Measurements from ENCODE around the gene PTGFRN.

PTGFRN gene

DNA sequence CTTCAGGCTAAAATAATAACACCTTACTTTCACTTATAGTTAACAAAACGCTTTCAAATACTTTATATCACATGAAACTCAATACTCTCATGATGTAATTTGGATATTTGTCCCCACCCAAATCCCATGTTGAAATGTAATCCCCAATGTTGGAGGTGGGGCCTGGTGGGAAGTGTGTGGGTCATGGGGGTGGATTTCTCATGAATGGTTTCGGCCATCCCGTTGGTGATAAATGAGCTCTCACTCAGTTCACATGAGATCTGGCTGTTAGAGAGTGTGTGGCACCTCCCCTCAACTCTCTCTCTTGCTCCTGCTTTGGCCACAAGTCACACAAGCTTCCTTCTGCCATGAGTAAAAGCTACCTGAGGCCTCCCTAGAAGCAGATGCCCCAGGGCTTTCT lies 22.5 kb upstream of the PTGFRN start:
- in situ Hi-C loops (cut with MboI; ENCODE audit: low sequenced_read_pairs), result no loop called here

DNA sequence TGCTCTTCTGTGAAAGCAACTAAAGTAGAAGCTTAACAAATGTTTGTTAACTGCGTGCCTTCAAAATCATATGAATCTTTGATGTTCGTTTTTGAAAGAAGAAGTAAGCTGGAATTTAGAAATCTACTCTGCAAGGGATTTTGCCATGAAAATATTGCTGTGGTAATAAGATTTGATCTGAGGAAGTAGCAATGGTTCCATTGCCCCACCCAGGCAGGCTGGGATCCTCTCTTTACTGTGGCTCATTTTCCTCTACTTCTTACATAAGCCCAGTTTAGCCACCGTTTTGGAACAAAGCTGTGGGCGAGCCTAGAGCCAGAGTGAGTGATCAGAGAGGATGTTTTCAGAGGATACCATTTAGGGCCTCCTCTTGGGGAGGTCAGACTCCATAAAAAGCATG lies 20.3 kb upstream of the PTGFRN start:
- in situ Hi-C loops (cut with MboI; ENCODE audit: low sequenced_read_pairs), result no loop called here

DNA sequence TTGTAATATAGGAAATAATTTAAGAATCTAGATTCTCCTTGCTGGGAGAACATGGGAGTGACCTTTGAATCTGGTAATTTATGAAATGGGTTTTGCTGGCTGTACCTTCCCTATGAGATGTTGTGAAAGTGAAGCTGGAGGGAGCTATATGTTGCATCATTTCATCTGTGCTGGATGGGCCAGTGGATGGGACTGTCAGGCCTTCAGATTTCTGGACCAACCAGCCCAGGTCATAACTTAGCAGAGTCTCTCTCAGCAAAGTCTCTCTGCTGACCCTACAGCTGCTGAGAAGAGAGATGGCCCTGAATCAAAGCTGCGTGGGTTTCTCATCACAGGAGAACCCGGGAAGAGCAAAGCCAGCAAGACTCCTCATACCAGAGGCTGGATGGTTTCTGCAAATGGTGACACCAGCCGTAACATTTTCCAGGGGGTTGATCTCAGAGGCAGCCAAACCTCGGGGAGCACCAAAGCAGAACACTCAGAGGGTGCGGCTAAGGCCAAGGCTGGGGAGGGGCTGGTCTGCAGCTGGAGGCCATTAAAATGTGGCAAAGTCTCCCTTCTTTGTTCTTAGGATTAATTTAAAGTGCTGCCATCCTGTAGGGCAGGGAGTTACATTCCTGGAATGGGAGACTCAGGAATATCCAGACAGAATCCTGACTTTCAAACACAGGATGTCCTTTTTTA lies 18.2 kb upstream of the PTGFRN start:
- in situ Hi-C loops (cut with MboI; ENCODE audit: low sequenced_read_pairs), result no loop called here

DNA sequence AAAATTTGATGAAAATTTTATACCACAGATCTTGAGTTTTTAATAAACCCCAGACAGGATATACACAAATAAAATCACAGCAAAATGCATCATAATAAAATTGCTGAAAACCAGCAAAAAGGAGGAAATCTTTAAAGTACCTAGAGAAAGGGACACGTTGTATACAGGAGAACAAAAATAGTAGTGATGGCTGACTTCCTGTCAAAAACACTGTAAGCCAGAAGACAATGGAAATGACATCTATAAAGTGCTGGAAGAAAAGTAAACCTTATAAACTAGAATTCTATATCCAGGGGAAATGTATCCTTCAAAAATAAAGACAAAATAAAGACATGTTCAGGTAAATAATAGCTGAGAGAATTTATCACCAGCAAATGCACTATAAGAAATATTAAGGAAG lies 14.6 kb upstream of the PTGFRN start:
- in situ Hi-C loops (cut with MboI; ENCODE audit: low sequenced_read_pairs), result no loop called here

DNA sequence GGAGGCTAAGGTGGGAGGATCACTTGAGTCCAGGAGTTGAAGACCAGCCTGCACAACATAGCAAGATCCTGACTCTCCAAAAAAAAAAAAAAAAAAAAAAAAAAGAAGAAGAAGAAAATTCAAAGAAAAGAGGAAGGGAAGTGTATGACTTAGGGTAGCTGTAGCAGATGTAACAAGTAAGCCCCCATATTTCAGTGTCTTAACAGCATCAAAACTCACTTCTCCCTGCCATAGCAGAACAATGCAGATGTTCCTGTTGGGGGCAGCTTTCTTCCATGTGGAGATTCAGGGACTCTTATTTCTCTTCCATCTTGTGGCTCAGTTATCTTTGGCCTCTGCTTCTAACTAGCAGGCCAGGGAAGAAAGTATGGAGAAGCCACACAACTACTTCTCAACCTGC lies 10.2 kb upstream of the PTGFRN start:
- in situ Hi-C loops (cut with MboI; ENCODE audit: low sequenced_read_pairs), result no loop called here

DNA sequence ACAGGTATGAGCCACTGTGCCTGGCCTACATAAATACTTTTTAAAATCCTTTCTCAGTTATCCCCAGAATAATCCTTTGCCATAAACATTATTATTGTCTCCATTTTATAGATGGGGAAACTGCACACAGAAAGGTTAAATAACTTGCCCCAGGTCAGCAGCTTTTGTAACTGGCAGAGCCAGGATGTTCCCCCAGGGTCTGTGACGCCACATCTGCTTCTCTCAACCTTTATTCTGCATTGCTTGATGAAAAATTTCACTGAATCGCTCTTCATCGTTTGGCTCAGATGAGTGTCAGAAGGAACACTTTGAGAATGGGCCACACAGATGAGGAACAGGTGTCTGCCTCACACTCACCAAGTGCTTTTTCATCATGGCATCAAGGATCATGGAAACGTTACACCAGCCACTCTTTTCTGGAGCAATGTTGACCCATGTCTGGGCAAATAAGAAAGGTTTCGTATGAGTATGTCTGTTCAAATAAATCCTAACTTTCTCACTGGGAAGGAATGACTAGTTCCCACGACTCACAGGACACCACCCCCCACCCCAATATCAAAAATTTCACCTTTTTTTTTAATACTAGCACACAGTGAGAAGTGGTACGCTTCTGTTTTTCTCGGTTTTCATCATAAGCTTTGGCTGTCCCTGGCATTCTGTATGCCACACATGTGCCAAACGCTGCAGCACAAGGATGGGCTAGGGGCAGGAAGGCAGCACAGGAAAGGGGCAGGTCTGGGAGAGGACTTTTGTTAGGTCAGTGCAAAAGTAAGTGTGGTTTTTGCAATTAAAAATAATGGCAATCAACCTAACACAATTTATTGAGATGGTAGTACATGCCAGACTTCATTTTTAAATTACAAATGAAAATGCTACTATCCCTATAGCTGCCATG lies 9.0 kb upstream of the PTGFRN start:
- in situ Hi-C loops (cut with MboI; ENCODE audit: low sequenced_read_pairs), result no loop called here

DNA sequence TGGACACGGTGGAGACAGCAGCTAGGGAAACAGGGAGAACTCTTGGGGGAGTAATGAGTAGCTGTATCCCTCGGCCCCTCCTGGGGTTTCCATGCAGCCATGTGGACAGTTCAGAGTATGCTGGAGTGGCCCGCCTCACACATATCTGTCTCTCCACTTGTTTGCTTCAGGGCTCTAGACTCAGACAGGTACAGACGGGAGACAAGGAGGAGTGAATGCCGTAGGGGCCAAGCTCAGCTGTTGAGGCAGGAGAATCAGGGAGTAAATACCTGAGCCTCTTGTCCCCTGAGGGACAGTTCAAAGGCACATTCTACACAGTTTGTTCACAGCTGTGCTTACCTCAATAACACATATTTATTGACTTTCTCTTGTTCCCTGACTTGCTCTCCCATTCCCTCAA lies 7.7 kb upstream of the PTGFRN start:
- in situ Hi-C loops (cut with MboI; ENCODE audit: low sequenced_read_pairs), result no loop called here

DNA sequence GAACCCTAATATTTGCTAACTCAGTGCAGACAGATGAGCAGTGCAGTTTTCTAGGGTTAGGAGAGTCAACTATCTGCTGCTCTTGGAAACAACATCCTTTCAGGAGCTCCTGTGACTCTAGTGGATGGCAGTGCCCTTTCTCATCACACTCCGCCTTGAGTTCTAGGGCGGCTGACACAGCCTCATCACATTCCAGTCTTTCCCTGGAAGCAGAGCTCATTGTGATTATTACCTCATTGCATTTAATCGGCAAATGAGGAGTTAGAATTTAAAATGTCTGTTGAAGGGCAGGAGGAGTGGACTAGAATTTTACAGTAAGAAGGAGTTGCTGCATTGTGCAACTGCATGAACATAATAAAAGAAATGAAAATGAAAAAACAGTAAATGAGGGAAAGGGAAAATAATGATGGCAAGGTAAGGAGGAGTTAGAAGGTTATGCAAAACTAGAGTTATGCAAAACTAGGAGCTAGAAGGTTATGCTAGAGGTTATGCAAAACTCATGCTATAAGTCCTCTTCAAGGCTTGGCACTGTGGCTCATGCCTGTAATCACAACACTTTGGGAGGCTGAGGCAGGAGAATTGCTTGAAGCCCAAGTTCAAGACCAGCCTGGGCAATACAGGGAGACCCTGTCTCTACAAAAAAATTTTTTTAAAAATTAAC lies 6.9 kb upstream of the PTGFRN start:
- in situ Hi-C loops (cut with MboI; ENCODE audit: low sequenced_read_pairs), result no loop called here

DNA sequence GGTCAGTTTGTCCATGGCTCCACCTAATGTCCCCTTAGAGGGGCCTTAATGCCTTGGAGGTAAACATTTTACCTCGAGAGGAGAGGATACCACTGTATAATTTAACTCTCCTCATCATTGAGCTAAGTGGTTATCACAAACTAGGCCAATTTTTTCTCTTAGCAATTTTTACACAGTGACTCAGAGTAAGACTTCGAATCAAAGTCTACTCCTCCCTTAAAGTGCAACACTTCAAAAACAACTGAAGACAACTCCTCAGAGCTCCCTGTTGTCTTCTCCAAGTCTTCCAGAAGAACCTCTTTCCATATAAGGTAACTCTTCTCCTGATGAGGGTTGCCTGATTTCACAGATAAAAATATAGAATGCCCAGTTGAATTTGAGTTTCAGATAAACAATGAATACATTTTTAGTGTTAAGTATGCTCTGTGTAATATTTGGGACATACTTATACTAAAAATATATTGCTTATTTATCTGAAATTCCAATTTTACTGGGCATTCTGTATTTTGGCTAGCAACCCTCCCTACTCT lies 4.9 kb upstream of the PTGFRN start:
- in situ Hi-C loops (cut with MboI; ENCODE audit: low sequenced_read_pairs), result no loop called here

DNA sequence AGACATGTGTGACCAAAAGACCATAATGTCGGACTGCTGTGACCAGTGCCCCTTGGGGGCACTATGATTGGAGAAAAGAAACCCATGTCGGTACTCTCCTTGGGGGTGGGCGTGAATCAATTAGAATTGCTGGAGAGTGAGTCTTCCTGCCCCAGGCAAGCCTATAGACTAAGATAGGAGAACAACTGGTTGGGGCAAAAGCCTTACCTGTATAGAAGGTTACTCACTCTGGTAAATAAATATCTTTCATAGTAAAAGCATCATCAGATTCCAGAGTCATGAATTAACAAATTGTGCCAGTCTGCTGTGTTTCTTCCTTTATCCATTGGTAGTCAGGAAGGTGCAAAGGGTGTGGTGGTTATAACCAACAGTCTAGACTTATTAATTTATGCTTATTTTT lies 2.9 kb upstream of the PTGFRN start:
- in situ Hi-C loops (cut with MboI; ENCODE audit: low sequenced_read_pairs), result no loop called here

DNA sequence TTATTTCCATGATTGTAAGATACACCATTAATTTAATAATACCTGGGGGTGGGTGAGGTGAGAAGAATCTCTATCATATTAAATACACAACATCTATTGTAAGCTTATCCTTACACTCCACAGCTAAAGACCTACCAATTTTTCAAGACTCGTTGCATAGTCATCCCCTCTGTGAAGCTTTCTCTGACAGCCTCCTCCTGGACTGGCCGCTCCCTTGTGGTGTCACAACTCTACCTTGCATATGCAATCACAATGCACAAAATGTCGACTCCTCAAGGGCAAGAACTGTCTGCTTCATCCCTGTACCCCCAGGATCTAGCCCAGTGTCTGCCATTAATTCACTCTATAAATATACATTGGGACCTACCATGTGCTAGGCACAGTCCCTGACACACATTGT lies 2.4 kb upstream of the PTGFRN start:
- in situ Hi-C loops (cut with MboI; ENCODE audit: low sequenced_read_pairs), result no loop called here

DNA sequence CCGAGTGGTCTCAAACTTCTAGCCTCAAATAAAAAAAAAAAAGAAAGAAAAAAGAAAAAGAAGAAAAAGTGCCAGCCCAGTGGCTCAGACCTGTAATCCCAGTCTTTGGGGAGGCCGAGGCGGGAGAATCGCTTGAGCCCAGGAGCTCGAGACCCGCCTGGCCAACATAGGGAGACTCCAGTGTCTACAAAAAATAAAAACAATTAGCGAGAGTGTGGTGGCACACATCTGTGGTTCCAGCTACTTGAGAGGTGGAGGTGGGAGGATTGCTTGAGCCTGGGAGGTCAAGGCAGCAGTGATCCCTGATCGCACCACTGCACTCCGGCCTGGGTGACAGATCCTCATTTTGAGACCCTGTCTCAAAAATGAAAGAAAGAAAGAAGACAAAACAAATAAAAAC lies 1.4 kb upstream of the PTGFRN start:
- in situ Hi-C loops (cut with MboI; ENCODE audit: low sequenced_read_pairs), result no loop called here

DNA sequence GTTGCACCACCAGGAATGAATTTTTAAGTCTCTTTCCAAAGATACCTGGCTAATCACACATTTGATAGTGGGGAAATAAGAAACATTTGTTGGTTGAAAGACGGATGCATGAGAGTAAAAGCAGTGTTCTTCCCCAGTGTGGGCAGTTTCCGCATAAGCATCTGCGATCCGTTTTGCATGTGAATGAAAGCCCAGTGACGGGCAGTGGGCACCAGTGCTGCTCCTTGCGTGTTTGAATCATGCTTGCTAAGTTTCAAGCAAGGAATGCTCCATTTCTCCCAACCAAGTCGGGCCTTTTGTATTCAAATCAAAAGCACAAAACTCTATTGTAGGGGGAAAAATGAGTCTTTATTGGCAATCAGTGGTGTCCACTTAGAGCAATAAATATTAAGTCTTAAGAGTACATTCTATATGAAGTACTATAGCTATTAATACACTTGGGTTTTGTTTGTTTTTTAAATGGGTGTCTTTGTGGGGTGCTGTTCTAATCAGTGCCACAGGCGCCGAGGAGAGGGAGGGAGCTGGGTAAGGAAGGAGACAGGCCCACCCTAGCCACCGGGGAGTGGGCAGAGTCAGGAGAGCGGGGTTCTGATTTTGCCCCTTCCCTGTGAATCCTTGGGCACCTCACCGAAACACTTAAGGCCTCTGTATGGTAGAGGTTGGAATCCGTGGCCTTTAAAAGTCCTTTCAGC lies 750 bp upstream of the PTGFRN start:
- in situ Hi-C loops (cut with MboI; ENCODE audit: low sequenced_read_pairs), result no loop called here

DNA sequence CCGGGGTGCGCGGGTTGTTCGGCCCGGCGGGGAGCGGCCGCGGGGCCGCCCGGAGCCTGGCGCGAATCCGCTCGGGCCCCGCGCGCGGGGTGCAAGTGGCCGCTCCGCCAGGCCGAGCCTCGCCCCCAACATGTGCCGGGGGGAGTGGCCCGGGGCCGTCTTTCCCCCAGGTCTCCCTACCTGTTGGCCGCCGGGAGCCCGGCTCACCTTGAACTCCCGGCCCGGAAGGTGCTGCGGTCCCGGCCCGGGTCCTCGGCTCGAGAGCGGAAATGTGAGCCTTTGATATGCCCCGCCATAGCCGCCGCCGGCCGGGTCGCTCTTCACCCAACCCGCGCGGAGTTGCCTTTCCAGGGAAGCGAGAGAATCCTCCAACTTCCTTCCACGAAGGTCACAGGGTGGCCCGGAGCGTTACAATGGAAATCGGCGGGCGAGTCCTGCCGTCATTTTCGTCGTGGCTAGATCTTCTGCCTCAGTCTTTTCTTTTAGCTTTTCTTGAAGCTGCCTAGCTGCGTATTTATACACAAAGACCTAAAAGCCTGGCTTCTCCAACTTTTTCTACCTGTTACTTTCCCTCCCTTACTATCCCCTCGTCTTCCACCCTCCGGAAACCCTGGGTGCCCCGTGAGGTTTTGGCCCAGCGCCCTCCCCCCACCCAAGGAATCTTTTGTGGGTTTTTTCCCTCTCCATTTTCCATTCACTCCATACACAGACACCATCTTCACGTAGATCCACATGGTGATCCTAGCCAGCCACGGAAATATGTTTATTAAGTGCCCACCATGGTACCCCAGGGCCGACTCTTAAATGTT lies 867 bp downstream of the PTGFRN start:
- in situ Hi-C loops (cut with MboI; ENCODE audit: low sequenced_read_pairs), result no loop called here

DNA sequence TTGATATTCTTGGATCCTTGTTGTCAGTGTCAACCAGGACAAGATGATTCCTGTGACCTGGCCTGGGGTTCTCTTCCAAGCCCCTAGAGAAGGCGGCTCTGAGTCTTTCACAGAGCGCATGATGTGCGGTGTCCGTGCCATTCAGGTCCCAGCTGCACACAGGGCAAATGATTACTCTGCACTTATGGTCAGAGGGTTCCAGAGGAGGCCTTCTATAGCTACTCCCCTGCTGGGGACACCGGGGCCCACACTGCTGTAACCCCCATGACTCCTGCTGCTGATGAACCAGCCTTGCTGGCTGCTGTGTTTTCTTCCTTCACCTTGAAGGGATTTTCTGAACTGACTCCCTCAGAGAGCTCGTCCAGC lies 1.5 kb downstream of the PTGFRN start:
- in situ Hi-C loops (cut with MboI; ENCODE audit: low sequenced_read_pairs), result no loop called here

DNA sequence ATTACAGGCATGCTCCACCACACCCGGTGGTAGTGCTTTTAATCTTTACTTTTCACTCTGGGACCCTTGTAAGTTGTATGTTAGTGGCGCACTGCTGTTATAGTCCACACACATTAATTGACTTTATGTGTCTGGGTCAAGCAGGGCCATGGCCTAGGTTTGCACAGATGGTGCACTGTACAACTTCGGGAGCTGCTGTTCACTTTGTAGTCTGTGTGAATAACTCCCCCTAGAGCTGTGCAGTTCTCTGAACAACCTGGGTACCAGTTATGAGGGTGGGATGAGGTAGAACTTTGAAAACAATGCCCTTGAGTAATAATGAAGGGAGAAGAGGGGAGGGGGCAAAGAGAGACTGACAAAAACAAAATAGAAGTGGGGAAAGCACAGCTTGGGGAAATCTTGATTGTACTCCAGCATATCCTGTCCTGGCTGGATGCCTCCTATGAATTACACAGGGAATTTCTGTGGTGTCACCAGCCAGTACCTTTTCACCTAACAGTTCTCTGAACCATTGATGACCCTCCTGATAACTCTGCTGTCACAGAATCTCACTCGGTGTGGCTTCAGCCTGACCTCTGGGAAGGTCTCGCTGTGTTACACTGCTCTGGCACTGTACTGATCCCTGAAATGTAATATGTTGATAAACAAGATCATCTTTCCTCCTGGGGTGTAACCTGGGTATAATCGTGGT lies 2.2 kb downstream of the PTGFRN start:
- in situ Hi-C loops (cut with MboI; ENCODE audit: low sequenced_read_pairs), result no loop called here

DNA sequence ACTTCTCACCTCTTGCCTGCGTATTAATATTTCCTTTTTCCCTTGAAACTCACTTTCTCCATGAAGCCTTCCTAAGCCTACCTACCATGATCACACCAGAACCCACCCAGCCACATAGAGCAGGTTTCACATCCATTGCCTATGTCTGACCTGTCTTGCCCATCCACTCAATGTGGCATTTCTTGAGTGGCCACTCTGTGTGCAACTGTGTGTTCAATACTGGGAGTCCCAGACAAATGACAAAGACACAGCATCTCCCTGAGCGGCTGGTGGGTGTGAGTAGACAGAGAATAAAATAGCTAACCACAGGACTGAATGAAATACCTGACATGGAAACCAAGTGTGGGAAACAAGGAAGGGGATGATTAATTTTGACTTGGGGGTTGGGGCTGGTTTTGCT lies 3.1 kb downstream of the PTGFRN start:
- in situ Hi-C loops (cut with MboI; ENCODE audit: low sequenced_read_pairs), result no loop called here

DNA sequence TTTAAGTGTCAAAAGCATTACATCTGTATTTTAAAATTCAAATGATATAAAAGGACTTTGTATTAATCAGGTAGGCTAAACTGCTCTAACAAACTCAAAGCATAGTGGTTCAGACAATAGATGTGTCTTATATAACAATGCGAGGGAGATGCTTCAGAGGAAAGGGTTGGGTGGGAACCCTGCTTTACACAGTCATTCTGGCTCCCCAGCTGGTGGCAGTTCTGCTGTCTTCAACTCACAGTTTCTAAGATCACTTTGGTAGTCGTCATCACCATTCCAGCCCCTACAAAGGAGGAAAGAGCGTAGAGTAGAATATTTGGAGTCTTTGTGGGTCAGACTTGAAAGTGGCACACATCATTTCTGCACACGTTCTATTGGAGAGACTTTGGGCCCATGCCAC lies 4.2 kb downstream of the PTGFRN start:
- in situ Hi-C loops (cut with MboI; ENCODE audit: low sequenced_read_pairs), result no loop called here

DNA sequence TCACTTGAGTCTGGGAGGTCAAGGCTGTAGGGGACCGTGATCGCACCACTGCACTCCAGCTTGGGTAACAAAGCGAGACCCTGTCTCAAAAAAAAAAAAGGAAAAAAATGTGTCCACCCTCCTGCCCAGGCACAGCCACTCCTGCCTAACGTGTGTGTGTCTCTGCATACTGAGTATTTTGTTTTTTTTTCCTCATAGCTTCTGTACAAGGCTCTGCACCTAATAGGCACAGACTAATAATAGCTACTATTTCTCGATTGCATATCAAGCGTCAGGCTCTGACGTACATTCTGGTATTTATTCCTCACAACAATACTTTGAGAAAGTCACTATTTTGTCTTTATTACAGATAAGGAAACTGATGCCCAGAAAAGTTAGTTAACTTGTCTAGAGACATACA lies 5.0 kb downstream of the PTGFRN start:
- in situ Hi-C loops (cut with MboI; ENCODE audit: low sequenced_read_pairs), result no loop called here
